Panc1 (cell line): ENCODE measurements around the gene FAM219B. TPM values are rescaled to one million over a fixed set of nuclear protein-coding genes. Genes with fewer than 3 reads are reported as not detected.
A peak's percentile ranks its signal among the peaks of the same experiment; 100 is the strongest.
"Not testable (repeated sequence)": the region's sequence is repeated elsewhere in the genome, so short reads cannot be mapped to it uniquely, and the experiment has no call there.

Experiments
- ATAC-seq: fragments of 200-7000 bp; cut with Tn5 transposase; 2 replicates; pipeline ENCODE4 v1.9.1; 2020; ENCODE audit warnings: mild to moderate bottlenecking, moderate library complexity
- BruUV-seq: library from RNA; stranded (reverse); fragments of 400-500 nt; replicated peaks from 2 replicates; lab custom pipeline; 2021; lab: Mats Ljungman, UMichigan
- CTCF ChIA-PET: fragments of 300-600 bp; sonication (Branson Sonifier 250); formaldehyde crosslinking; loops from one replicate; lab custom pipeline; 2022; ENCODE audit warnings: antibody characterized with exemption; lab: Charles Lee
- POLR2A ChIA-PET: fragments of 300-600 bp; sonication (Branson Sonifier 250); formaldehyde crosslinking; loops from one replicate; lab custom pipeline; 2022; ENCODE audit warnings: antibody characterized with exemption; lab: Charles Lee
- DNase-seq: peaks from one replicate; pipeline ENCODE4 v3.0.0-alpha.2; 2010; ENCODE audit warnings: low read depth, low spot score
- H3K27ac ChIP-seq: 2 replicates; pipeline ENCODE4 v1.5.1; 2011; ENCODE audit warnings: mild to moderate bottlenecking, low read length, inconsistent platforms
- H3K27me3 ChIP-seq: fragments of 200-500 bp; sonication (Bioruptor generic); 2 replicates; pipeline ENCODE4 v1.6.0; 2014; ENCODE audit warnings: low read length, inconsistent platforms; ENCODE audit not compliant: control insufficient read depth, insufficient read depth
- H3K36me3 ChIP-seq: fragments of 200-500 bp; sonication (Bioruptor generic); 2 replicates; pipeline ENCODE4 v1.5.1; 2014; ENCODE audit warnings: inconsistent platforms, mild to moderate bottlenecking, low read length, moderate library complexity; ENCODE audit not compliant: control insufficient read depth, insufficient read depth
- H3K4me1 ChIP-seq: 2 replicates; pipeline ENCODE4 v1.5.1; 2011; ENCODE audit warnings: inconsistent platforms, mild to moderate bottlenecking, low read length, moderate library complexity; ENCODE audit not compliant: control insufficient read depth, insufficient read depth
- H3K4me3 ChIP-seq, 2 experiments: 2 replicates each; pipeline ENCODE4 v1.5.1; 2011 to 2012; ENCODE audit warnings: low read depth in 2 of 2, low read length in 2 of 2, mild to moderate bottlenecking in 2 of 2, inconsistent platforms in 1 of 2, moderate library complexity in 1 of 2
- H3K9me3 ChIP-seq: fragments of 200-500 bp; sonication (Bioruptor generic); 2 replicates; pipeline ENCODE4 v1.5.1; 2014; ENCODE audit warnings: low read depth, mild to moderate bottlenecking, inconsistent platforms, low read length, moderate library complexity; ENCODE audit not compliant: control insufficient read depth, insufficient read depth
- CTCF ChIP-seq: fragments of 450-650 bp; IDR thresholded peaks from 2 replicates; pipeline ENCODE4 v1.5.1; 2017; ENCODE audit warnings: mild to moderate bottlenecking
- POLR2AphosphoS5 ChIP-seq: IDR thresholded peaks from 2 replicates; pipeline ENCODE4 v1.6.1; 2012; ENCODE audit warnings: mild to moderate bottlenecking, low read depth, low read length, moderate library complexity
- REST ChIP-seq, 2 experiments: IDR thresholded peaks; 2 replicates each; pipeline ENCODE4 v1.6.1; 2011 to 2012; ENCODE audit warnings: low read depth in 2 of 2, control low read depth in 1 of 2, low read length in 1 of 2, mild to moderate bottlenecking in 1 of 2, moderate library complexity in 1 of 2; ENCODE audit not compliant: insufficient read depth in 1 of 2
- SIN3A ChIP-seq: IDR thresholded peaks from 2 replicates; pipeline ENCODE4 v1.6.1; 2012; ENCODE audit warnings: low read depth, mild to moderate bottlenecking, low read length, moderate library complexity, borderline replicate concordance; ENCODE audit not compliant: insufficient read depth
- TCF7L2 ChIP-seq: IDR thresholded peaks from 2 replicates; pipeline ENCODE4 v1.6.1; 2011; ENCODE audit warnings: mild to moderate bottlenecking, low read depth, low read length, inconsistent platforms
- in situ Hi-C: cut with HindIII; loops from 2 replicates; pipeline ENCODE4 v1.10.0; 2016; ENCODE audit warnings: low sequenced_read_pairs, low pct_unique_long_range_greater_than_20kb
- intact Hi-C: fragments of 100-400 bp; cut with micrococcal nuclease; formaldehyde crosslinking; loops from one replicate; pipeline ENCODE4 v1.10.0; 2022; ENCODE audit not compliant: unreplicated experiment
- total RNA-seq: library from RNA; stranded (reverse); gene quantifications from one replicate; pipeline ENCODE4 v1.2.1, GENCODE V29; 2021; ENCODE audit not compliant: unreplicated experiment

FAM219B gene
- total RNA-seq, 1 experiment from 2014 or later, result 68.6 TPM

GRCh38 chr15:74889390-74889882 is 17.2 kb downstream of the FAM219B start:
- intact Hi-C loops, result no loop called here
- in situ Hi-C loops, result no loop called here
- H3K9me3 ChIP-seq, result no peaks in the 10 kb centered on the region
- peak overlapping the region; percentile 91 to 95 for H3K4me3 ChIP-seq
- no peaks in the 10 kb centered on the region for H3K27me3 ChIP-seq
- H3K36me3 ChIP-seq, result no peaks in the 10 kb centered on the region; the same call in 1 of the 2 replicates
- no peak for DNase-seq
- no TSS peak for BruUV-seq
- TF ChIP-seq POLR2AphosphoS5 (no peak), SIN3A (no peak), CTCF (no peak), REST (IDR thresholded peaks at IDR 0.05; ENCODE audit: insufficient read depth in 1 of 2, low read depth in 2 of 2, low read length in 1 of 2) (no peak), TCF7L2 (no peak)
- peak overlapping the region; percentile 84 for H3K27ac ChIP-seq
- peak; percentile 52 for ATAC-seq
- ChIA-PET POLR2A (no interaction called here), CTCF (no interaction called here)
- peaks cover 9% of the 10 kb centered on the region for H3K4me1 ChIP-seq

- in situ Hi-C loops (no loop called here), intact Hi-C loops (no loop called here)
- H3K4me3 ChIP-seq, result no peak overlapping the region
- POLR2A ChIA-PET, result no interaction called here
- no peaks in the 10 kb centered on the region for H3K27me3 ChIP-seq
- peaks cover 9% of the 10 kb centered on the region for H3K4me1 ChIP-seq
- H3K9me3 ChIP-seq, result no peaks in the 10 kb centered on the region
- CTCF ChIA-PET, result interaction anchor here (0.5 kb wide), 1 partner anchor 27 kb away, joined by 12 read pairs; no protein-coding TSS in a partner anchor
- DNase-seq, result no peak
- ATAC-seq, result no peak
- H3K36me3 ChIP-seq, result no peaks in the 10 kb centered on the region; the same call in 1 of the 2 replicates
- BruUV-seq, result no TSS peak
- H3K27ac ChIP-seq, result no peak overlapping the region
- TF ChIP-seq CTCF, result no peak
- no peak for TF ChIP-seq POLR2AphosphoS5
- no peak for TF ChIP-seq TCF7L2
- TF ChIP-seq REST (IDR thresholded peaks at IDR 0.05; ENCODE audit: insufficient read depth in 1 of 2, low read depth in 2 of 2, low read length in 1 of 2), result no peak
- no peak for TF ChIP-seq SIN3A
Observed at GRCh38 chr15:74888716-74889115, 17.9 kb downstream of the FAM219B start.

- POLR2A ChIA-PET, H3K36me3 ChIP-seq, H3K4me1 ChIP-seq, H3K4me3 ChIP-seq, CTCF ChIA-PET, H3K9me3 ChIP-seq, DNase-seq, intact Hi-C loops, BruUV-seq, ATAC-seq, H3K27ac ChIP-seq, in situ Hi-C loops, H3K27me3 ChIP-seq: not testable (repeated sequence)
Observed at GRCh38 chr15:74887537-74888193, 19.0 kb downstream of the FAM219B start.
